H1 (cell line): ENCODE data around the gene AGPAT3. TPM values are rescaled to one million over a fixed set of nuclear protein-coding genes. Genes with fewer than 3 reads are reported as not detected.

Experiments
- CTCF ChIA-PET: fragments of 300-600 bp; sonication (Branson Sonifier 250); formaldehyde crosslinking; loops from one replicate; lab custom pipeline; 2021; ENCODE audit not compliant: partially characterized antibody; lab: Charles Lee
- POLR2A ChIA-PET: fragments of 300-600 bp; sonication (Branson Sonifier 250); formaldehyde crosslinking; loops from one replicate; lab custom pipeline; 2021; ENCODE audit warnings: inconsistent platforms; ENCODE audit not compliant: partially characterized antibody; lab: Charles Lee
- DNase-seq, 2 experiments: peaks; one replicate each; pipeline versions ENCODE4 v3.0.0 to v3.0.0-alpha.2; 2010 to 2022; ENCODE audit warnings: low spot score in 2 of 2, low read depth in 1 of 2, mixed read lengths in 1 of 2
- FAIRE-seq: peaks from 2 replicates; lab custom pipeline; 2011; peaks lifted over from hg19 to GRCh38; lab: Jason Lieb, UNC
- H2AFZ ChIP-seq: 2 replicates; pipeline ENCODE4 v1.8.1; 2012; ENCODE audit warnings: low read length, inconsistent platforms
- H2AK5ac ChIP-seq: 2 replicates; pipeline ENCODE4 v1.6.1; 2013; ENCODE audit warnings: low read depth, low read length
- H2BK120ac ChIP-seq: replicated peaks from 2 replicates; pipeline ENCODE3; 2013; ENCODE audit warnings: low read depth, low read length, inconsistent platforms
- H2BK12ac ChIP-seq: 2 replicates; pipeline ENCODE4 v1.6.1; 2013; ENCODE audit warnings: low read depth, low read length
- H2BK15ac ChIP-seq: 2 replicates; pipeline ENCODE4 v1.6.1; 2013; ENCODE audit warnings: low read length
- H2BK20ac ChIP-seq: 2 replicates; pipeline ENCODE4 v1.6.1; 2013; ENCODE audit warnings: low read length
- H2BK5ac ChIP-seq: 2 replicates; pipeline ENCODE4 v1.6.1; 2013; ENCODE audit warnings: low read depth, low read length
- H3K14ac ChIP-seq: 2 replicates; pipeline ENCODE4 v1.6.1; 2013; ENCODE audit warnings: inconsistent platforms; ENCODE audit not compliant: insufficient read length
- H3K18ac ChIP-seq: 2 replicates; pipeline ENCODE4 v1.6.1; 2013; ENCODE audit warnings: low read length; ENCODE audit errors: extremely low read depth
- H3K23ac ChIP-seq: 2 replicates; pipeline ENCODE4 v1.6.1; 2013; ENCODE audit warnings: inconsistent platforms; ENCODE audit not compliant: insufficient read length
- H3K23me2 ChIP-seq: 2 replicates; pipeline ENCODE4 v1.6.1; 2013; ENCODE audit warnings: low read depth, low read length
- H3K27ac ChIP-seq: 2 replicates; pipeline ENCODE4 v1.6.1; 2011; ENCODE audit warnings: low read depth, low read length, inconsistent platforms
- H3K27me3 ChIP-seq, 4 experiments: replicated peaks in 1 of 4; 1 replicate in 1 of 4; 2 replicates in 3 of 4; pipeline versions ENCODE4 v1.6.1 to v1.8.1; 2011 to 2013; ENCODE audit warnings: low read length in 3 of 4, mild to moderate bottlenecking in 3 of 4, inconsistent platforms in 2 of 4, mixed read lengths in 2 of 4, moderate library complexity in 1 of 4; ENCODE audit not compliant: control insufficient read depth in 3 of 4, insufficient read depth in 3 of 4; ENCODE audit errors: extremely low read depth in 1 of 4
- H3K36me3 ChIP-seq, 4 experiments: 2 replicates each; pipeline versions ENCODE4 v1.6.1 to v1.8.1; 2011 to 2013; ENCODE audit warnings: mild to moderate bottlenecking in 4 of 4, low read length in 3 of 4, moderate library complexity in 2 of 4, control low read depth in 1 of 4, inconsistent platforms in 1 of 4; ENCODE audit not compliant: insufficient read depth in 4 of 4, control insufficient read depth in 2 of 4
- H3K4ac ChIP-seq: replicated peaks from 2 replicates; pipeline ENCODE3; 2013; ENCODE audit warnings: low read length, low read depth, mixed read lengths, inconsistent platforms; ENCODE audit not compliant: insufficient read length
- H3K4me1 ChIP-seq, 4 experiments: replicated peaks in 1 of 4; 1 replicate in 1 of 4; 2 replicates in 3 of 4; pipeline versions ENCODE4 v1.6.1 to v1.8.1; 2011 to 2013; ENCODE audit warnings: low read length in 3 of 4, inconsistent platforms in 2 of 4, mixed read lengths in 1 of 4; ENCODE audit not compliant: insufficient read depth in 4 of 4, control insufficient read depth in 3 of 4
- H3K4me2 ChIP-seq, 2 experiments: 2 replicates each; pipeline versions ENCODE4 v1.6.1 to v1.8.1; 2011 to 2013; ENCODE audit warnings: low read depth in 2 of 2, low read length in 2 of 2, control low read depth in 1 of 2, inconsistent platforms in 1 of 2, mild to moderate bottlenecking in 1 of 2; ENCODE audit not compliant: insufficient read depth in 1 of 2
- H3K4me3 ChIP-seq, 4 experiments: fragments of 200-600, 300-600 bp in 1 of 4; sonication (generic), shearing (Covaris generic), sonication (Bioruptor Twin) in 1 of 4; 2 replicates each; pipeline versions ENCODE4 v1.5.1 to v1.8.1; 2011 to 2016; ENCODE audit warnings: low read length in 4 of 4, low read depth in 3 of 4, control low read depth in 2 of 4, inconsistent platforms in 2 of 4, mild to moderate bottlenecking in 2 of 4, mixed read lengths in 1 of 4, moderate library complexity in 1 of 4; ENCODE audit not compliant: insufficient read depth in 2 of 4; ENCODE audit errors: extremely low read depth in 1 of 4
- H3K56ac ChIP-seq: replicated peaks from 2 replicates; pipeline ENCODE3; 2013; ENCODE audit warnings: low read depth, mild to moderate bottlenecking, mixed read lengths, low read length, inconsistent platforms; ENCODE audit not compliant: insufficient read length
- H3K79me1 ChIP-seq: 2 replicates; pipeline ENCODE4 v1.6.1; 2013; ENCODE audit warnings: low read depth, low read length, control low read depth
- H3K79me2 ChIP-seq, 2 experiments: 2 replicates each; pipeline versions ENCODE4 v1.6.1 to v1.8.1; 2012 to 2013; ENCODE audit warnings: low read length in 2 of 2, mild to moderate bottlenecking in 2 of 2, inconsistent platforms in 1 of 2; ENCODE audit not compliant: insufficient read depth in 2 of 2, control insufficient read depth in 1 of 2
- H3K9ac ChIP-seq, 4 experiments: replicated peaks in 1 of 4; 1 replicate in 1 of 4; 2 replicates in 3 of 4; pipeline versions ENCODE4 v1.6.1 to v1.8.1; 2011 to 2013; ENCODE audit warnings: low read depth in 3 of 4, low read length in 3 of 4, control low read depth in 2 of 4, mild to moderate bottlenecking in 2 of 4, moderate library complexity in 2 of 4, inconsistent platforms in 1 of 4; ENCODE audit errors: extremely low read depth in 1 of 4
- H3K9me3 ChIP-seq, 2 experiments: 2 replicates each; pipeline versions ENCODE4 v1.6.1 to v1.8.1; 2012 to 2013; ENCODE audit warnings: mild to moderate bottlenecking in 2 of 2, moderate library complexity in 2 of 2, control low read depth in 1 of 2, inconsistent platforms in 1 of 2, low read depth in 1 of 2, low read length in 1 of 2, mixed read lengths in 1 of 2; ENCODE audit not compliant: insufficient read depth in 2 of 2
- H4K20me1 ChIP-seq, 2 experiments: replicated peaks in 1 of 2; 2 replicates each; pipeline versions ENCODE3 to v1.8.1; 2011 to 2013; ENCODE audit warnings: inconsistent platforms in 2 of 2, low read length in 2 of 2, mild to moderate bottlenecking in 1 of 2; ENCODE audit not compliant: insufficient read depth in 2 of 2, control insufficient read depth in 1 of 2
- H4K5ac ChIP-seq: 2 replicates; pipeline ENCODE4 v1.6.1; 2013; ENCODE audit warnings: low read length, low read depth, mixed read lengths, inconsistent platforms; ENCODE audit not compliant: insufficient read length
- H4K8ac ChIP-seq: 2 replicates; pipeline ENCODE4 v1.8.0; 2013; ENCODE audit warnings: mild to moderate bottlenecking, moderate library complexity, low read length, inconsistent platforms; ENCODE audit not compliant: insufficient read depth; ENCODE audit errors: extremely low read depth
- H4K91ac ChIP-seq: replicated peaks from 2 replicates; pipeline ENCODE3; 2013; ENCODE audit warnings: low read length, mixed read lengths, inconsistent platforms; ENCODE audit not compliant: insufficient read length
- GABPA ChIP-seq: IDR thresholded peaks from 2 replicates; pipeline ENCODE4 v1.6.1; 2011; ENCODE audit warnings: mild to moderate bottlenecking, low read length, moderate library complexity, borderline replicate concordance; ENCODE audit not compliant: insufficient read depth
- KDM4A ChIP-seq: IDR thresholded peaks from one replicate; pipeline ENCODE4 v1.7.1; 2012; ENCODE audit warnings: low read depth, mild to moderate bottlenecking, moderate library complexity, low read length, inconsistent platforms; ENCODE audit not compliant: severe bottlenecking
- WGBS, 2 experiments: shearing (Covaris generic) in 1 of 2; methylation state at CpG; one replicate each; pipeline versions ENCODE4 v1.1.6 to v1.1.7; 2013 to 2015; ENCODE audit warnings: low lambda C conversion rate in 2 of 2, mixed read lengths in 2 of 2, inconsistent platforms in 1 of 2, low coverage in 1 of 2, missing lambda C conversion rate in 1 of 2; ENCODE audit not compliant: insufficient replicate concordance in 2 of 2, insufficient coverage in 1 of 2, insufficient read length in 1 of 2; ENCODE audit errors: extremely low coverage in 1 of 2, missing lambda C conversion rate in 1 of 2; 5-methylcytosine and 5-hydroxymethylcytosine counted together
- polyA plus RNA-seq, 7 experiments: library from polyadenylated mRNA; depleted of rRNA in 3 of 7; stranded (reverse) in 5 of 7; unstranded in 2 of 7; fragments of >200 nt in 5 of 7; fragments of 200-250 nt in 2 of 7; gene quantifications; 1 replicate in 5 of 7; 2 replicates in 1 of 7; 4 replicates in 1 of 7; pipeline versions ENCODE4 v1.2.1 to v1.2.3, GENCODE V29; 2011 to 2013; ENCODE audit warnings: missing spikeins in 2 of 7, mixed read lengths in 2 of 7
- total RNA-seq: library from RNA; stranded (reverse); fragmentation: NEBNext Ultra II Directional; extraction: Animal tissue kit (Norgen Biotek cat#: 25700); gene quantifications from 2 replicates; pipeline ENCODE4 v1.2.1, GENCODE V29; 2021

The AGPAT3 gene
- total and polyA plus RNA-seq, 2 of the 8 experiments (the other 6 are each of a cell fraction or from before 2014, with no cell fraction given), result 5.8 to 7.3 TPM

DNA sequence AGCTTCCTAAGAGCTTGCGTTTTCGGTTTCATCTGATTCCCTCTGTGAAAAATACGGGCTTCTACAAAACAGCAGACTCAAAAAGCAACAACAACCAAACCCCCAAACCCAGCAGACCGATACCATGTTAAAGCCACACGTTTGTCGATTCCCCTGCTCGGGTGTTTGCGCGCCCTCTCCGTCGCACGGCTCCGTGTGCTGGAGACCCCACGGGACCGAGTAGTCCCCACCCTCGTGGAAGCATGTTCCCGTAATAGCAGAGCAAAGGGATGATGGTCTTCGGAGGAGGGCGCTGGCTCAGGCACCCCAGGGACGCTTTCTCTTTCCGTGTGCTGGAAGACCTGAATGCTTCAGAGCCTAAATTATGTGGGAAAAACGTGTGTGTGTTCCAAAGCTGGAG lies 42.7 kb downstream of the AGPAT3 start:
- ChIA-PET CTCF (interaction anchor here (0.6 to 2.0 kb wide), 3 partner anchors 31 to 1143 kb away, joined by 3 to 7 read pairs (median 3); no protein-coding TSS in a partner anchor), POLR2A (interaction anchor here (1.0 kb wide), 1 partner anchor 97 kb away, joined by 3 read pairs; no protein-coding TSS in a partner anchor)
- Histone ChIP-seq H2BK15ac (no peak overlapping the region), H3K9ac (no peak overlapping the region), H3K79me1 (0 out of 2 replicates have a peak, but pooled peaks cover 2% of the 10 kb centered on the region), H3K56ac (no peak overlapping the region), H3K36me3 (no peaks in the 10 kb centered on the region), H4K5ac (no peak overlapping the region), H3K4me3 (no peak overlapping the region), H2BK12ac (no peak overlapping the region), H3K79me2 (no peaks in the 10 kb centered on the region), H4K8ac (no peak overlapping the region), H2AK5ac (no peak overlapping the region), H2BK5ac (no peak overlapping the region), H3K4me1 (no peaks in the 10 kb centered on the region; a peak in 1 of 7 replicates), H3K18ac (no peak overlapping the region), H3K14ac (no peak overlapping the region), H3K23ac (no peak overlapping the region), H2BK120ac (no peak overlapping the region), H2BK20ac (no peak overlapping the region), H3K4ac (no peak overlapping the region), H2AFZ (no peak overlapping the region), H3K23me2 (no peaks in the 10 kb centered on the region), H4K91ac (no peak overlapping the region), H3K9me3 (no peaks in the 10 kb centered on the region), H4K20me1 (no peaks in the 10 kb centered on the region), H3K27me3 (no peaks in the 10 kb centered on the region), H3K27ac (no peak overlapping the region), H3K4me2 (no peak overlapping the region)
- WGBS, 2 experiments, result 88% methylated on average over 22 of the region's 22 CpGs; no CpG with 5 or more reads in 1 of the 2 experiments
- TF ChIP-seq GABPA (no peak), KDM4A (no peak)
- DNase-seq, result no peak
- no peak for FAIRE-seq
